ENCODE data around the gene IFNA17. TPM values are rescaled to one million over a fixed set of nuclear protein-coding genes. Genes with fewer than 3 reads are reported as not detected.

Gene IFNA17
- total RNA-seq, 1 donor from 2014 or later: not detected

- Mint-ChIP-seq H3K9me3 (ENCODE audit: low read depth) (no peaks in the 10 kb centered on the region), H3K27me3 (ENCODE audit: low read depth) (peaks cover 45% of the 10 kb centered on the region), H3K36me3 (ENCODE audit: low read depth) (no peaks in the 10 kb centered on the region), H3K4me1 (ENCODE audit: low read depth) (peaks cover 4% of the 10 kb centered on the region), H3K4me3 (ENCODE audit: unreplicated experiment) (no peak overlapping the region), H3K27ac (ENCODE audit: unreplicated experiment) (no peak overlapping the region)
- TF ChIP-seq, protein P1, sequence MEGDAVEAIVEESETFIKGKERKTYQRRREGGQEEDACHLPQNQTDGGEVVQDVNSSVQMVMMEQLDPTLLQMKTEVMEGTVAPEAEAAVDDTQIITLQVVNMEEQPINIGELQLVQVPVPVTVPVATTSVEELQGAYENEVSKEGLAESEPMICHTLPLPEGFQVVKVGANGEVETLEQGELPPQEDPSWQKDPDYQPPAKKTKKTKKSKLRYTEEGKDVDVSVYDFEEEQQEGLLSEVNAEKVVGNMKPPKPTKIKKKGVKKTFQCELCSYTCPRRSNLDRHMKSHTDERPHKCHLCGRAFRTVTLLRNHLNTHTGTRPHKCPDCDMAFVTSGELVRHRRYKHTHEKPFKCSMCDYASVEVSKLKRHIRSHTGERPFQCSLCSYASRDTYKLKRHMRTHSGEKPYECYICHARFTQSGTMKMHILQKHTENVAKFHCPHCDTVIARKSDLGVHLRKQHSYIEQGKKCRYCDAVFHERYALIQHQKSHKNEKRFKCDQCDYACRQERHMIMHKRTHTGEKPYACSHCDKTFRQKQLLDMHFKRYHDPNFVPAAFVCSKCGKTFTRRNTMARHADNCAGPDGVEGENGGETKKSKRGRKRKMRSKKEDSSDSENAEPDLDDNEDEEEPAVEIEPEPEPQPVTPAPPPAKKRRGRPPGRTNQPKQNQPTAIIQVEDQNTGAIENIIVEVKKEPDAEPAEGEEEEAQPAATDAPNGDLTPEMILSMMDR (IDR thresholded peaks at IDR 0.05): no peak
- DNase-seq (ENCODE audit: low spot score): no peak
Observed at GRCh38 chr9:21255538-21256212, 27.7 kb upstream of the IFNA17 start.

- H3K4me3 Mint-ChIP-seq (ENCODE audit: unreplicated experiment): peak overlapping the region; percentile 24
- TF ChIP-seq, protein P1 (IDR thresholded peaks at IDR 0.05): peak; percentile 79
- no peak overlapping the region for H3K27ac Mint-ChIP-seq (ENCODE audit: unreplicated experiment)
- H3K36me3 Mint-ChIP-seq (ENCODE audit: low read depth): no peaks in the 10 kb centered on the region
- no peaks in the 10 kb centered on the region for H3K9me3 Mint-ChIP-seq (ENCODE audit: low read depth)
- peaks cover 4% of the 10 kb centered on the region for H3K4me1 Mint-ChIP-seq (ENCODE audit: low read depth)
- DNase-seq (ENCODE audit: low spot score): no peak
- peaks cover 56% of the 10 kb centered on the region for H3K27me3 Mint-ChIP-seq (ENCODE audit: low read depth)
Observed at GRCh38 chr9:21252721-21253547, 24.9 kb upstream of the IFNA17 start.

GRCh38 chr9:21251638-21252037, 23.6 kb upstream of the IFNA17 start:
- H3K4me3 Mint-ChIP-seq (ENCODE audit: unreplicated experiment): no peak overlapping the region
- peaks cover 53% of the 10 kb centered on the region for H3K27me3 Mint-ChIP-seq (ENCODE audit: low read depth)
- H3K36me3 Mint-ChIP-seq (ENCODE audit: low read depth): no peaks in the 10 kb centered on the region
- peaks cover 4% of the 10 kb centered on the region for H3K4me1 Mint-ChIP-seq (ENCODE audit: low read depth)
- TF ChIP-seq, protein P1 (IDR thresholded peaks at IDR 0.05): no peak
- no peak overlapping the region for H3K27ac Mint-ChIP-seq (ENCODE audit: unreplicated experiment)
- no peak for DNase-seq (ENCODE audit: low spot score)
- H3K9me3 Mint-ChIP-seq (ENCODE audit: low read depth): no peaks in the 10 kb centered on the region

GRCh38 chr9:21251190-21251589, 23.2 kb upstream of the IFNA17 start:
- no peak overlapping the region for H3K4me3 Mint-ChIP-seq (ENCODE audit: unreplicated experiment)
- no peak for DNase-seq (ENCODE audit: low spot score)
- H3K36me3 Mint-ChIP-seq (ENCODE audit: low read depth): no peaks in the 10 kb centered on the region
- H3K27ac Mint-ChIP-seq (ENCODE audit: unreplicated experiment): no peak overlapping the region
- peaks cover 49% of the 10 kb centered on the region for H3K27me3 Mint-ChIP-seq (ENCODE audit: low read depth)
- peaks cover 4% of the 10 kb centered on the region for H3K4me1 Mint-ChIP-seq (ENCODE audit: low read depth)
- peaks cover 2% of the 10 kb centered on the region for H3K9me3 Mint-ChIP-seq (ENCODE audit: low read depth)
- TF ChIP-seq, protein P1 (IDR thresholded peaks at IDR 0.05): no peak

DNA sequence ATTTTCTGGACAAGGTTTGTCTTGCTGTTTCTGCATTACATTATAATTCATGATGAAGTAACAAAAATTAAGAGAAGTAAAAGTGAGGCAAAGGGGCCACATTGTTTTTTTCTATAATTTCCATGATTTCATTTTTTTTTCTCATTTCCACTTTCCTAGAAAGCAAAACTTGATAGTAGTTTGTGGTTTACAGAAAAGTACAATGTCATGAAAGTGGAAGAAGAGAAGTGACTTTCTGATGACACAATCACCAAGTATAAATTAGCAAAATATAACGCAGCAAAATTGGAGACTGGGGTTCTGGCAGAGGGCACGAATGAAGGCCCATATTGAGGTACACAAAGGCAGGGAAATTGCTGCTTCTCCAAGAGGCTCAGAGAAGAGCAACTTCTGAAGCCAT, 16.8 kb upstream of the IFNA17 start:
- H3K27me3 Mint-ChIP-seq (ENCODE audit: low read depth): peaks cover 31% of the 10 kb centered on the region
- no peak for DNase-seq (ENCODE audit: low spot score)
- H3K4me1 Mint-ChIP-seq (ENCODE audit: low read depth): no peaks in the 10 kb centered on the region
- H3K4me3 Mint-ChIP-seq (ENCODE audit: unreplicated experiment): no peak overlapping the region
- H3K9me3 Mint-ChIP-seq (ENCODE audit: low read depth): peaks cover 5% of the 10 kb centered on the region
- TF ChIP-seq, protein P1 (IDR thresholded peaks at IDR 0.05): no peak
- no peaks in the 10 kb centered on the region for H3K36me3 Mint-ChIP-seq (ENCODE audit: low read depth)
- no peak overlapping the region for H3K27ac Mint-ChIP-seq (ENCODE audit: unreplicated experiment)

Measured in chondrocyte (in vitro differentiated cells).